GM20000 (cell line): ENCODE results near the gene CCT3.

ENCODE experiments used
- DNase-seq: peaks from one replicate; pipeline ENCODE4 v3.0.0; 2012; ENCODE audit warnings: low spot score
- CTCF ChIP-seq: IDR thresholded peaks from 2 replicates; pipeline ENCODE4 v1.5.1; 2012; ENCODE audit warnings: mild to moderate bottlenecking, control low read depth; ENCODE audit errors: extremely low read depth, missing control alignments

The CCT3 gene

GRCh38 chr1:156293895-156294294 lies 44.2 kb downstream of the CCT3 start:
- no peak for DNase-seq
- TF ChIP-seq CTCF: no peak

- TF ChIP-seq CTCF: no peak
- no peak for DNase-seq
Measured at GRCh38 chr1:156293098-156293434, 45.0 kb downstream of the CCT3 start.

GRCh38 chr1:156291226-156292061 lies 46.6 kb downstream of the CCT3 start:
- DNase-seq: peak; percentile 73
- TF ChIP-seq CTCF: no peak

DNA sequence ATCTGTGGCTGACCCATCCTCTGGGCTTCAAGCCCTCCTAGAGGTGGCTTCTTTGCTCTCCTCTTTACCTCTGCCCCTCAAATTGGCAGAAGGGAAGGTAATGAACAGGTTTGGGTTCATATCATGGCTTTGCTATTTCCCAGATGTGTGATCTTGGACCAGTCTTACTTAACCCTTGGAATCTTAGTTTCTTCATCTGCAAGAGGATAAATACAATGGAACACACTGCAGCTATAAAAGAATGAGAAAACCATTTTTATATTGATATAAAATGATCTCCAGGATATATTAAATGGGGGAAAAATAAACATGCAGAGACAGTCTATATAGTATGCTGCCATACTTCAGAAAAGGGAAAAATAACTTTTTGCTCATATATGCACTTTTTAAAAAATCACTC lies 48.2 kb downstream of the CCT3 start:
- no peak for TF ChIP-seq CTCF
- DNase-seq: no peak

DNA sequence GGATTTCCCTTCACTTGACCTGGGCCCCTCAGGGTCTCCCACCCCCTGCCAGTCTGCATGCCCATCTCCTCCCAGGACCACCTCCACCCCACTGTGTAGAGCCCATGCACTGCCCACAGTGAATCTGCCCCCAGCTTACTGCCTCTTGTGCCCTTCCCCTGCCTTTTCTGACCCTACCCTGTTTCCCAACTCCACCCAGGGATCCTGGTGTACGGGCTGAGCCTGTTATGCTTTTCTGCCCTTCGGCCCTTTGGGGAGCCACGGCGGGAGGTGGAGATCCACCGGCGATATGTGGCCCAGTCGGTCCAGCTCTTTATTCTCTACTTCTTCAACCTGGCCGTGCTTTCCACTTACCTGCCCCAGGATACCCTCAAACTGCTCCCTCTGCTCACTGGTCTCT lies 52.0 kb downstream of the CCT3 start:
- TF ChIP-seq CTCF: no peak
- no peak for DNase-seq

GRCh38 chr1:156285437-156285836 lies 52.7 kb downstream of the CCT3 start:
- DNase-seq: no peak
- no peak for TF ChIP-seq CTCF

- no peak for DNase-seq
- no peak for TF ChIP-seq CTCF
Measured at GRCh38 chr1:156284757-156285156, 53.3 kb downstream of the CCT3 start.
